ENCODE data around the gene NT5E.

The NT5E gene

GRCh38 chr6:85537055-85537494 is 87.2 kb downstream of the NT5E start:
- TF ChIP-seq L3MBTL2 (conservative IDR thresholded peaks at IDR 0.05): no peak
- no peak for TF ChIP-seq SP1 (IDR thresholded peaks at IDR 0.05)
- TF ChIP-seq CTBP1 (IDR thresholded peaks at IDR 0.05; ENCODE audit: borderline replicate concordance): no peak
- no peak for TF ChIP-seq FOXK2 (IDR thresholded peaks at IDR 0.05)
- no peak for TF ChIP-seq FOXM1 (IDR thresholded peaks at IDR 0.05; ENCODE audit: borderline replicate concordance)
- no peak for TF ChIP-seq ELF4 (IDR thresholded peaks at IDR 0.05)
- no peak for TF ChIP-seq LEF1 (IDR thresholded peaks at IDR 0.05; ENCODE audit: borderline replicate concordance)
- TF ChIP-seq ZNF384 (IDR thresholded peaks at IDR 0.05): no peak
- no peak for TF ChIP-seq PKNOX1 (IDR thresholded peaks at IDR 0.05)
- TF ChIP-seq ARNT (IDR thresholded peaks at IDR 0.05): no peak
- ChIA-PET POLR2A (interaction anchor here (1.2 kb wide), 1 partner anchor 56 kb away, joined by 5 read pairs; the partner anchor contains the start of gene SNX14), CTCF (interaction anchor here (0.6 to 1.1 kb wide), 8 partner anchors 10 to 455 kb away, joined by 3 to 9 read pairs (median 3); no protein-coding TSS in a partner anchor)
- no peak for DNase-seq (ENCODE audit: extremely low spot score)

- TF ChIP-seq ARNT (IDR thresholded peaks at IDR 0.05) (no peak), BHLHE40 (IDR thresholded peaks at IDR 0.05; ENCODE audit: borderline replicate concordance) (no peak), L3MBTL2 (conservative IDR thresholded peaks at IDR 0.05) (no peak), CTBP1 (IDR thresholded peaks at IDR 0.05; ENCODE audit: borderline replicate concordance) (no peak), ELF4 (IDR thresholded peaks at IDR 0.05) (no peak), HDGF (IDR thresholded peaks at IDR 0.05; ENCODE audit: borderline replicate concordance) (no peak), FOXK2 (IDR thresholded peaks at IDR 0.05) (no peak), LEF1 (IDR thresholded peaks at IDR 0.05; ENCODE audit: borderline replicate concordance) (no peak), FOXM1 (IDR thresholded peaks at IDR 0.05; ENCODE audit: borderline replicate concordance) (no peak), PKNOX1 (IDR thresholded peaks at IDR 0.05) (no peak), SUZ12 (IDR thresholded peaks at IDR 0.05) (no peak), ZNF384 (IDR thresholded peaks at IDR 0.05) (no peak), NFRKB (IDR thresholded peaks at IDR 0.05) (no peak), FOXA1 (IDR thresholded peaks at IDR 0.05) (no peak)
- CTCF ChIA-PET: no interaction called here
- DNase-seq (ENCODE audit: extremely low spot score): no peak
- POLR2A ChIA-PET: no interaction called here
Observed at GRCh38 chr6:85544776-85545175, 94.9 kb downstream of the NT5E start.
